Epithelial cell of prostate (primary cell): ENCODE data around the gene MTUS2.

Experiments
- DNase-seq: peaks from one replicate; pipeline ENCODE4 v3.0.0-alpha.2; 2011; ENCODE audit warnings: low read depth, low spot score
- H3K27ac ChIP-seq: fragments of 450-650 bp; 2 replicates; pipeline ENCODE4 v1.5.1; 2017; ENCODE audit warnings: mild to moderate bottlenecking

MTUS2 gene

GRCh38 chr13:29509999-29510589 lies 690.0 kb downstream of the MTUS2 start:
- H3K27ac ChIP-seq, result no peak overlapping the region
- DNase-seq, result no peak

DNA sequence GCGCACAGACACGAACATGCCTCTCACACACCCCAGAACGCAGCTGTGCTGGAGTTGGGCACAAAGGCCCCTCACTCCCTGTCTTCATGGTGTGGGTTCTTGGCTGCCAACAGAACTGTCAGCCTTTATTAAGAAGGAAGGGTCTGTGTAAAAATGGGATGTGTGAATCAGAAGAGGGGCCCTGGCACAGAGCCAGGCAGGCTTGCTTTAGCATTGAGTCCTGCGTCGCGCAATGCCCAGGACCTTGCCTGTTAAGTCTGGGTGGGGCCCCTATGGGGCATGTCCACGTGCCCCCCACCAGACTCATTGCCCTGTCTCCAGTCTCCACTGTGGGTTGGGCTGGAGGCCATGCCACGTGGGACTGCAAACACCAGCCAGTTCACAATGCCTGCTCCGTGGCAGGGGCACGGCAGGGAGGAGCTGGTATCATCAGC lies 690.5 kb downstream of the MTUS2 start:
- H3K27ac ChIP-seq, result no peak overlapping the region
- DNase-seq, result no peak

- H3K27ac ChIP-seq, result no peak overlapping the region
- no peak for DNase-seq
Observed at GRCh38 chr13:29511106-29511796, 691.1 kb downstream of the MTUS2 start.

- no peak for DNase-seq
- no peak overlapping the region for H3K27ac ChIP-seq
Observed at GRCh38 chr13:29511980-29512379, 691.8 kb downstream of the MTUS2 start.

DNA sequence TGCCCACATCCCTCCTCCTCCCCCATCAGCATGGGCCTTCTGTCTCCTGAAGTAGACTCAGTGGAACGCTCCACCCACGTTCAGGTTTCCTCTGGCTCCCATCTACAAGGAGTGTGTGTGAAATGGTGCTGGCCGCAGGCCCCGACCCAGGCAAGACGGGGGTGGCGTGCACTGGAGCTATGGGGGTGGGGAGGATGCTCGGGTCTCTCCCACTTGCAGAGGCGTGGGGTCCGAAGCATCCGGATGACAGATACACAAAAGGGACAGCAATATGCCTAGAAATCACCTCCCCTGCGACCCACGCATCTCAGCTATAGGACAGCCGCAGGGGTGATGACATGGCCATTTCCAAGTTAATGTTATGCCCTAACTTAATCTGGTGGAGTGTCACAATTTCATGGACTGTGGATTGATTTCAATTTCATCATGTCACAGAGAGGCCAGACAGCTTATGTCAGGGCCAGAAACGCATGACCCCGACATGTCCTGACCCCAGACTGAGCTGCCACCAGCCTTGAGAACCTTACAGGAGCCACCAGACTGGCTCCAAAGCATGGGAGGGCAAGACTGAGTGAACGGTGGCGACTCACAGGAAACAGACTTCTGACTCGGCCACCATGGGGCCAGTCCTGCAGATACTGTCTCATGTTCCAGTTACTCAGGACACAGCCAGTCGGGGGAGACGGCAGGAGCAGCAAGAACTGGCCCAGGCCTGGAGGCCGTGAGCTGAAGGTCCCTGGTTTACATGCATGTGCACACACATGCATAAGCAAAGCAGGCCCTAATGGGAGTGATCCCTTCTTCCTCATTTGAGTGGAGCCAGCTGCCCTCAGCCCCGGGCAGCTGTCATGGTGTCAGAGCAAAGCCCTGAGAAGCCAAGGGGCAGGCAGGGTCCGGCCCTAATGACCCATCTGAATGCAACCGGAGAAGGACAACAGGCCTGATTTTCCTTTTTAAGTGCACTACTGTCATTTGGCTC lies 693.2 kb downstream of the MTUS2 start:
- DNase-seq, result no peak
- H3K27ac ChIP-seq, result no peak overlapping the region

GRCh38 chr13:29513981-29514719 lies 694.0 kb downstream of the MTUS2 start:
- H3K27ac ChIP-seq, result no peak overlapping the region
- DNase-seq, result no peak

- no peak for DNase-seq
- no peak overlapping the region for H3K27ac ChIP-seq
Observed at GRCh38 chr13:29514720-29515310, 694.7 kb downstream of the MTUS2 start.

GRCh38 chr13:29515372-29515771 lies 695.2 kb downstream of the MTUS2 start:
- H3K27ac ChIP-seq, result no peak overlapping the region
- DNase-seq, result no peak

- no peak for DNase-seq
- H3K27ac ChIP-seq, result no peak overlapping the region
Observed at GRCh38 chr13:29516012-29516411, 695.9 kb downstream of the MTUS2 start.

GRCh38 chr13:29516880-29517279 lies 696.7 kb downstream of the MTUS2 start:
- DNase-seq, result no peak
- no peak overlapping the region for H3K27ac ChIP-seq

GRCh38 chr13:29519921-29520320 lies 699.8 kb downstream of the MTUS2 start:
- no peak overlapping the region for H3K27ac ChIP-seq
- no peak for DNase-seq

- H3K27ac ChIP-seq, result no peak overlapping the region
- DNase-seq, result no peak
Observed at GRCh38 chr13:29520671-29521070, 700.5 kb downstream of the MTUS2 start.

GRCh38 chr13:29521336-29521735 lies 701.2 kb downstream of the MTUS2 start:
- no peak overlapping the region for H3K27ac ChIP-seq
- DNase-seq, result no peak

- DNase-seq, result no peak
- H3K27ac ChIP-seq, result no peak overlapping the region
Observed at GRCh38 chr13:29522044-29522685, 702.0 kb downstream of the MTUS2 start.

DNA sequence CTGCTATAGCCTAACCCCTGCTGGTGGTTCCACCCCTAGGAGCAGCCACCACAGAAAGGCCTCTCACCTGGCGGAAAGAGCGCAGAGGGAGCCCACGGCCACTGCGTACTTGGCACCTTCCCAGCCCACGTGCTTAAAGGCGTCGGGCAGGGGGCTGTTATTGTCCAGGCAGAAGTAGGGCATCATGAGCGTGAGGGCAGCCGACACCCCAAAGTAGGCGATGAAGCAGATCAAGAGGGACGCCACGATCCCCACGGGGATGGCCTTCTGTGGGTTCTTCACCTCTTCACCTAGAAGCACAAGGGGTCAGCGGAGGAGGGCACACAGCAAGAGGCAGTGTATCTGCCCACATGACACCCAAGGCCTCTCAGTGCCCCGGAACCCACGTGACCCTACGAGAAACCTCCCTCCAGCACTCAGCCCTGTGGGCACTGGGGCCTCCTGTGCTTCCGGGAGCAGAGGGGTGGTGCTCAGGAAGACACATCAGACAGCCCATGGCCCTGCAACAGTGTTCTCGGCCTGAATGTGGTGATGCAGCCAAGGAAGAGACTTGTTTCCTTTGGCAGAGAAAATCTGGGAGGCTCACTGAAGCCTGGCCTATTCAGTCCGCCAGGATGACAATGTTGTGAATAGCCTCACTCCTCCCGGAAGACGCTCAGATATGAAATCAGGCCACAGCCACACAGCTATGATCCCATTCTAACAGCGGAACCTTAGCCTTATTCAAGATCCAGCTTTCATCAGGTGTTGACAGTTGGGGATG lies 703.2 kb downstream of the MTUS2 start:
- no peak for DNase-seq
- peak overlapping the region; percentile 13 for H3K27ac ChIP-seq

DNA sequence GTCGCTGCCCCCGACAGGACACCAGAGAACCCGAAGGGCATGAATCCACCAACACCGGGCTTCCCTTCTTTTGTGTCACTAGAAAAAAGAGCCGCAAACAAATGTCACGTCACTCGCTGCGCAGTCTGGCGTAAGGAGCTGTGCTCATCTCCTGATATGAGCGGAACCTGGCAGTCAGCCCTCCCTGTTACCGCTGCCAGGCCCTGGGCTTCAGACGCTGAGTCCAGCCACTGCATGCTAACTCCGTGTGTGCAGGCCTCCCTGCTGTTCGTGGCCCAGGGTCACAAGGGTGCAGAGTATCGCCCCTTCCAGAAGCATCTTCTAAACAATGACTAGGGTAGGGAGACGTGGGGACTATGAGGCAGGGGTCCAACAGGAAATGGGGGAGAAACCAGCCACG lies 704.0 kb downstream of the MTUS2 start:
- H3K27ac ChIP-seq, result peak overlapping the region; percentile 13
- DNase-seq, result no peak

DNA sequence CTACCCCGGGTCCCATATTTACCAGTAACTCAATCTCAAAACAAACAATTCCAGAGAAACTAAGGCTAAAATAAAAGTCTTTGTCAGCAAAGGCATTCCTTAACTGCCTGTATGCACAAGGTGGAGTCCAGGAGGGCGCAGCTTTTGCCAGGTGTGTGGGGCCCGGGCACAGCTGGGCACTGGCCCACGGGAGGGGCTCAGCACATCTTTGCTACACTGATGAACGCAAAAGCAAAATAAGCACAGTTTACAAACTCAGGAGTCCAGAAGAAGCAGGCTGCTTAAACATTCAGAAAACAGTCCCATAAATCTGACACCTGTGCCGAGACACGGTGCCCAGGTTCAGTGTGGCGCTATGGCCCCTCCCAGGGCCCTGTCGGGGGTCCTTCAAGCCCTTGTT lies 704.5 kb downstream of the MTUS2 start:
- H3K27ac ChIP-seq, result peak overlapping the region; percentile 13
- no peak for DNase-seq

DNA sequence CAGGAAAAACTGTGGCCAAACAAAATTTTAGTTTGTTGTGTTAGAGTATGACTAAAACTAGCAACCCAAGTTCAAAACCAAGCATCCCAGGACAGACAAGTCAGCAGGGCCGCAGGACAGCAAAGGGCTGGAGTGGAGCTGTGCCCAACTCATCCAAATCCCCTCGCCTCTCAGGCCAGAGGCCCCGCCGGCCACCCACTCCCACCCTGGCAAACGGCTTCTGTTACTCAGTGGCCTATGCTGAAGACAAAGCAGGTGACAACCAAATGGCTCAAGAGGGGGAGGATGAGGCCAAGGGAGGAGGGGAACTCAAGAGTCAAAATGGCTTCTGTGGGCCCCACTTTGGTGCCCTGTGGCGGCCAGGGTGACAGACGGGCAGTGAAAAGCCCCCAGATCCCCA lies 705.6 kb downstream of the MTUS2 start:
- no peak for DNase-seq
- no peak overlapping the region for H3K27ac ChIP-seq

DNA sequence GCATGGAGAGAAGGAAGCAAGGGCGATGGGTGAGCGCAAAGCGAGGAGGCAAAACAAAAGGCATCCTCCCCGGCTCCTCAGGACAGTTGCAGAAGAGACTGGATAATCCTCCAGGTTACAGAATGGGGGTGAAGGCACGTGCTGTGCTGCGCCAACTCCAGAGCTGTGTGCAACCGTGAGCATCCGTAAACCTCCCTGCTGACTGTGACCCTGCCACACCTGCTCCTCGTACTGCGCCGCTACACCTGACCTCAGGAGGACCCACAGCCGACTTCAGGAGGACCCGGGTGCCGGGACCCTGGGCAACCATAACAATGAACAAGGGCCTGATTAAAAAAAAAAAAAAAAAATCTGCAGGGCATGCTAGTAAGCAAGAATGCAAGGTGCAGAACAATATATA lies 706.6 kb downstream of the MTUS2 start:
- no peak overlapping the region for H3K27ac ChIP-seq
- no peak for DNase-seq
